WTC11 (cell line): Measurements from ENCODE around the gene WWC1. TPM values are rescaled to one million over a fixed set of nuclear protein-coding genes. Genes with fewer than 3 reads are reported as not detected.

ENCODE experiments used
- ATAC-seq: fragments of 200-7000 bp; cut with Tn5 transposase; 2 replicates; pipeline ENCODE4 v1.10.0; 2021; ENCODE audit warnings: mild to moderate bottlenecking, moderate library complexity
- CTCF ChIA-PET: fragments of 300-600 bp; sonication (Branson Sonifier 250); formaldehyde crosslinking; loops from one replicate; lab custom pipeline; 2021; ENCODE audit warnings: antibody characterized with exemption; lab: Charles Lee
- POLR2A ChIA-PET: fragments of 350-600 bp; sonication (Branson Sonifier 250); formaldehyde crosslinking; loops from one replicate; lab custom pipeline; 2021; ENCODE audit warnings: antibody characterized with exemption; lab: Charles Lee
- DNase-seq: peaks from one replicate; pipeline ENCODE4 v3.0.0; 2021; ENCODE audit warnings: low spot score
- H3K27ac Mint-ChIP-seq: 2 replicates; pipeline ENCODE4 v1.8.0; 2021; ENCODE audit warnings: mixed read lengths
- H3K27me3 Mint-ChIP-seq: 2 replicates; pipeline ENCODE4 v1.8.0; 2021; ENCODE audit warnings: low read depth, mild to moderate bottlenecking, moderate library complexity, mixed read lengths
- H3K36me3 Mint-ChIP-seq: 2 replicates; pipeline ENCODE4 v1.8.0; 2021; ENCODE audit warnings: mixed read lengths
- H3K4me1 Mint-ChIP-seq: 2 replicates; pipeline ENCODE4 v1.8.0; 2022; ENCODE audit warnings: mixed read lengths
- H3K4me3 Mint-ChIP-seq: 2 replicates; pipeline ENCODE4 v1.8.0; 2021; ENCODE audit warnings: mild to moderate bottlenecking, moderate library complexity, mixed read lengths
- H3K9me3 Mint-ChIP-seq: 2 replicates; pipeline ENCODE4 v1.8.0; 2021; ENCODE audit warnings: mixed read lengths
- ATF1 ChIP-seq: sonication (generic); formaldehyde crosslinking; IDR thresholded peaks from 2 replicates; pipeline ENCODE4 v1.8.1; 2023; ENCODE audit warnings: mild to moderate bottlenecking, moderate library complexity, missing genetic modification reagents
- CBFB ChIP-seq: sonication (generic); formaldehyde crosslinking; IDR thresholded peaks from 2 replicates; pipeline ENCODE4 v1.8.1; 2022; ENCODE audit warnings: mild to moderate bottlenecking, low read depth, missing genetic modification reagents
- ETV6 ChIP-seq: sonication (generic); formaldehyde crosslinking; IDR thresholded peaks from 2 replicates; pipeline ENCODE4 v1.8.1; 2022; ENCODE audit warnings: mild to moderate bottlenecking, missing genetic modification reagents
- FOXJ3 ChIP-seq: sonication (generic); formaldehyde crosslinking; IDR thresholded peaks from 2 replicates; pipeline ENCODE4 v1.9.0; 2021; ENCODE audit warnings: missing genetic modification reagents, mild to moderate bottlenecking, borderline replicate concordance
- JUN ChIP-seq: sonication (generic); formaldehyde crosslinking; IDR thresholded peaks from 2 replicates; pipeline ENCODE4 v1.8.0; 2023; ENCODE audit warnings: mild to moderate bottlenecking, missing genetic modification reagents
- NR2C2 ChIP-seq: sonication (generic); formaldehyde crosslinking; IDR thresholded peaks from 2 replicates; pipeline ENCODE4 v1.8.0; 2022; ENCODE audit warnings: mild to moderate bottlenecking, missing genetic modification reagents
- RELA ChIP-seq: sonication (generic); formaldehyde crosslinking; IDR thresholded peaks from 2 replicates; pipeline ENCODE4 v1.8.1; 2022; ENCODE audit warnings: missing genetic modification reagents, mild to moderate bottlenecking, borderline replicate concordance
- SMAD4 ChIP-seq: sonication (generic); formaldehyde crosslinking; IDR thresholded peaks from 2 replicates; pipeline ENCODE4 v1.8.0; 2022; ENCODE audit warnings: mild to moderate bottlenecking, missing genetic modification reagents
- TP53 ChIP-seq: sonication (generic); formaldehyde crosslinking; IDR thresholded peaks from 2 replicates; pipeline ENCODE4 v1.8.1; 2023; ENCODE audit warnings: mild to moderate bottlenecking, missing genetic modification reagents
- ZNF121 ChIP-seq: sonication (generic); formaldehyde crosslinking; IDR thresholded peaks from 2 replicates; pipeline ENCODE4 v1.8.0; 2023; ENCODE audit warnings: missing genetic modification reagents
- total RNA-seq: library from RNA; stranded (reverse); gene quantifications from 3 replicates; pipeline ENCODE4 v1.2.3, GENCODE V29; 2021
- TF ChIP-seq, protein P1 (sequence below): fragments of 250-450 bp; sonication (Bioruptor Pico); IDR thresholded peaks from 2 replicates; pipeline ENCODE4 v1.9.0; 2021; ENCODE audit warnings: mild to moderate bottlenecking
- TF ChIP-seq, protein P2 (sequence below): sonication (generic); formaldehyde crosslinking; IDR thresholded peaks from 2 replicates; pipeline ENCODE4 v1.8.0; 2022; ENCODE audit warnings: mild to moderate bottlenecking, missing genetic modification reagents
- TF ChIP-seq, protein P3 (sequence below): sonication (generic); formaldehyde crosslinking; IDR thresholded peaks from 2 replicates; pipeline ENCODE4 v1.8.0; 2023; ENCODE audit warnings: mild to moderate bottlenecking, missing genetic modification reagents
- TF ChIP-seq, protein P4 (sequence below): sonication (generic); formaldehyde crosslinking; IDR thresholded peaks from 2 replicates; pipeline ENCODE4 v1.8.1; 2022; ENCODE audit warnings: low read depth, missing genetic modification reagents, borderline replicate concordance
- TF ChIP-seq, protein P5 (sequence below): fragments of 250-450 bp; sonication (Bioruptor Pico); IDR thresholded peaks from 2 replicates; pipeline ENCODE4 v1.8.0; 2021; ENCODE audit warnings: mild to moderate bottlenecking
- TF ChIP-seq, protein P6 (sequence below): fragments of 200-600 bp; IDR thresholded peaks from 2 replicates; pipeline ENCODE4 v1.8.0; 2022; ENCODE audit warnings: antibody characterized with exemption
- TF ChIP-seq, protein P7 (sequence below): sonication (generic); formaldehyde crosslinking; IDR thresholded peaks from 2 replicates; pipeline ENCODE4 v1.8.1; 2022; ENCODE audit warnings: mild to moderate bottlenecking, moderate library complexity, missing genetic modification reagents
- TF ChIP-seq, protein P8 (sequence below): fragments of 250-450 bp; sonication (Bioruptor Pico); IDR thresholded peaks from 2 replicates; pipeline ENCODE4 v1.9.0; 2021; ENCODE audit warnings: mild to moderate bottlenecking
- TF ChIP-seq, protein P9 (sequence below): sonication (generic); formaldehyde crosslinking; IDR thresholded peaks from 2 replicates; pipeline ENCODE4 v1.8.1; 2023; ENCODE audit warnings: mild to moderate bottlenecking, missing genetic modification reagents, moderate library complexity

Gene WWC1
- total RNA-seq, 1 experiment from 2014 or later = 48.4 TPM

DNA sequence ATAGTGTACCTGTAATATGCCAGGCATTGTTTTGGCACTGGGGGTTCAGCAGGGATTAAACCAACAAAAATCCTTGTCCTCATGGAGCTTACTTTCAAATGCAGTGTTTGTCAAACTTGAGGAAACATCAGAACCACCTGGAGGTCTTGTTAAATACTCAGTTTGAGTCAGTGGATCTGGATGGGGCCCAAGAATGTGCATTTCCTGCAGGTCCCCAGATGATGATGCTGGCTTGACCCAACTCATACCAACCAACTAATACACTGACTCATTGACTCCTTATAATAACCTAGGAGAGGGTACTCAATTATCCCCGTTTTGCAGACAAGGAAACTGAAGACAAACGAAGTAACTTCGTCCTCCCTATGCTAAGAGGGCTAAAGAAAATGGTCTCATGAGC lies 11.3 kb downstream of the WWC1 start:
- Mint-ChIP-seq H3K27me3 (peaks cover 11% of the 10 kb centered on the region), H3K36me3 (no peaks in the 10 kb centered on the region), H3K4me3 (no peak overlapping the region), H3K4me1 (peaks cover 56% of the 10 kb centered on the region), H3K9me3 (no peaks in the 10 kb centered on the region), H3K27ac (no peak overlapping the region)
- POLR2A ChIA-PET = no interaction called here
- ATAC-seq (no peak), DNase-seq (no peak)
- CTCF ChIA-PET = interaction anchor here (1.0 to 2.8 kb wide), 3 partner anchors 11 to 119 kb away, joined by 3 to 21 read pairs (median 3); partner anchors contain the start of gene WWC1
- TF ChIP-seq, protein P1, sequence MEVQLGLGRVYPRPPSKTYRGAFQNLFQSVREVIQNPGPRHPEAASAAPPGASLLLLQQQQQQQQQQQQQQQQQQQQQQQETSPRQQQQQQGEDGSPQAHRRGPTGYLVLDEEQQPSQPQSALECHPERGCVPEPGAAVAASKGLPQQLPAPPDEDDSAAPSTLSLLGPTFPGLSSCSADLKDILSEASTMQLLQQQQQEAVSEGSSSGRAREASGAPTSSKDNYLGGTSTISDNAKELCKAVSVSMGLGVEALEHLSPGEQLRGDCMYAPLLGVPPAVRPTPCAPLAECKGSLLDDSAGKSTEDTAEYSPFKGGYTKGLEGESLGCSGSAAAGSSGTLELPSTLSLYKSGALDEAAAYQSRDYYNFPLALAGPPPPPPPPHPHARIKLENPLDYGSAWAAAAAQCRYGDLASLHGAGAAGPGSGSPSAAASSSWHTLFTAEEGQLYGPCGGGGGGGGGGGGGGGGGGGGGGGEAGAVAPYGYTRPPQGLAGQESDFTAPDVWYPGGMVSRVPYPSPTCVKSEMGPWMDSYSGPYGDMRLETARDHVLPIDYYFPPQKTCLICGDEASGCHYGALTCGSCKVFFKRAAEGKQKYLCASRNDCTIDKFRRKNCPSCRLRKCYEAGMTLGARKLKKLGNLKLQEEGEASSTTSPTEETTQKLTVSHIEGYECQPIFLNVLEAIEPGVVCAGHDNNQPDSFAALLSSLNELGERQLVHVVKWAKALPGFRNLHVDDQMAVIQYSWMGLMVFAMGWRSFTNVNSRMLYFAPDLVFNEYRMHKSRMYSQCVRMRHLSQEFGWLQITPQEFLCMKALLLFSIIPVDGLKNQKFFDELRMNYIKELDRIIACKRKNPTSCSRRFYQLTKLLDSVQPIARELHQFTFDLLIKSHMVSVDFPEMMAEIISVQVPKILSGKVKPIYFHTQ = no peak
- no peak for TF ChIP-seq NR2C2
- TF ChIP-seq, protein P2, sequence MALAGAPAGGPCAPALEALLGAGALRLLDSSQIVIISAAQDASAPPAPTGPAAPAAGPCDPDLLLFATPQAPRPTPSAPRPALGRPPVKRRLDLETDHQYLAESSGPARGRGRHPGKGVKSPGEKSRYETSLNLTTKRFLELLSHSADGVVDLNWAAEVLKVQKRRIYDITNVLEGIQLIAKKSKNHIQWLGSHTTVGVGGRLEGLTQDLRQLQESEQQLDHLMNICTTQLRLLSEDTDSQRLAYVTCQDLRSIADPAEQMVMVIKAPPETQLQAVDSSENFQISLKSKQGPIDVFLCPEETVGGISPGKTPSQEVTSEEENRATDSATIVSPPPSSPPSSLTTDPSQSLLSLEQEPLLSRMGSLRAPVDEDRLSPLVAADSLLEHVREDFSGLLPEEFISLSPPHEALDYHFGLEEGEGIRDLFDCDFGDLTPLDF (CRISPR knock-in tag) = no peak
- TF ChIP-seq SMAD4 (CRISPR knock-in tag) = no peak
- no peak for TF ChIP-seq FOXJ3 (CRISPR knock-in tag)
- TF ChIP-seq, protein P3, sequence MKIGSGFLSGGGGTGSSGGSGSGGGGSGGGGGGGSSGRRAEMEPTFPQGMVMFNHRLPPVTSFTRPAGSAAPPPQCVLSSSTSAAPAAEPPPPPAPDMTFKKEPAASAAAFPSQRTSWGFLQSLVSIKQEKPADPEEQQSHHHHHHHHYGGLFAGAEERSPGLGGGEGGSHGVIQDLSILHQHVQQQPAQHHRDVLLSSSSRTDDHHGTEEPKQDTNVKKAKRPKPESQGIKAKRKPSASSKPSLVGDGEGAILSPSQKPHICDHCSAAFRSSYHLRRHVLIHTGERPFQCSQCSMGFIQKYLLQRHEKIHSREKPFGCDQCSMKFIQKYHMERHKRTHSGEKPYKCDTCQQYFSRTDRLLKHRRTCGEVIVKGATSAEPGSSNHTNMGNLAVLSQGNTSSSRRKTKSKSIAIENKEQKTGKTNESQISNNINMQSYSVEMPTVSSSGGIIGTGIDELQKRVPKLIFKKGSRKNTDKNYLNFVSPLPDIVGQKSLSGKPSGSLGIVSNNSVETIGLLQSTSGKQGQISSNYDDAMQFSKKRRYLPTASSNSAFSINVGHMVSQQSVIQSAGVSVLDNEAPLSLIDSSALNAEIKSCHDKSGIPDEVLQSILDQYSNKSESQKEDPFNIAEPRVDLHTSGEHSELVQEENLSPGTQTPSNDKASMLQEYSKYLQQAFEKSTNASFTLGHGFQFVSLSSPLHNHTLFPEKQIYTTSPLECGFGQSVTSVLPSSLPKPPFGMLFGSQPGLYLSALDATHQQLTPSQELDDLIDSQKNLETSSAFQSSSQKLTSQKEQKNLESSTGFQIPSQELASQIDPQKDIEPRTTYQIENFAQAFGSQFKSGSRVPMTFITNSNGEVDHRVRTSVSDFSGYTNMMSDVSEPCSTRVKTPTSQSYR (CRISPR knock-in tag) = no peak
- TF ChIP-seq, protein P4, sequence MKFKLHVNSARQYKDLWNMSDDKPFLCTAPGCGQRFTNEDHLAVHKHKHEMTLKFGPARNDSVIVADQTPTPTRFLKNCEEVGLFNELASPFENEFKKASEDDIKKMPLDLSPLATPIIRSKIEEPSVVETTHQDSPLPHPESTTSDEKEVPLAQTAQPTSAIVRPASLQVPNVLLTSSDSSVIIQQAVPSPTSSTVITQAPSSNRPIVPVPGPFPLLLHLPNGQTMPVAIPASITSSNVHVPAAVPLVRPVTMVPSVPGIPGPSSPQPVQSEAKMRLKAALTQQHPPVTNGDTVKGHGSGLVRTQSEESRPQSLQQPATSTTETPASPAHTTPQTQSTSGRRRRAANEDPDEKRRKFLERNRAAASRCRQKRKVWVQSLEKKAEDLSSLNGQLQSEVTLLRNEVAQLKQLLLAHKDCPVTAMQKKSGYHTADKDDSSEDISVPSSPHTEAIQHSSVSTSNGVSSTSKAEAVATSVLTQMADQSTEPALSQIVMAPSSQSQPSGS (CRISPR knock-in tag) = no peak
- TF ChIP-seq RELA (CRISPR knock-in tag) = no peak
- TF ChIP-seq, protein P5, sequence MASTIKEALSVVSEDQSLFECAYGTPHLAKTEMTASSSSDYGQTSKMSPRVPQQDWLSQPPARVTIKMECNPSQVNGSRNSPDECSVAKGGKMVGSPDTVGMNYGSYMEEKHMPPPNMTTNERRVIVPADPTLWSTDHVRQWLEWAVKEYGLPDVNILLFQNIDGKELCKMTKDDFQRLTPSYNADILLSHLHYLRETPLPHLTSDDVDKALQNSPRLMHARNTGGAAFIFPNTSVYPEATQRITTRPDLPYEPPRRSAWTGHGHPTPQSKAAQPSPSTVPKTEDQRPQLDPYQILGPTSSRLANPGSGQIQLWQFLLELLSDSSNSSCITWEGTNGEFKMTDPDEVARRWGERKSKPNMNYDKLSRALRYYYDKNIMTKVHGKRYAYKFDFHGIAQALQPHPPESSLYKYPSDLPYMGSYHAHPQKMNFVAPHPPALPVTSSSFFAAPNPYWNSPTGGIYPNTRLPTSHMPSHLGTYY (CRISPR knock-in tag) = no peak

DNA sequence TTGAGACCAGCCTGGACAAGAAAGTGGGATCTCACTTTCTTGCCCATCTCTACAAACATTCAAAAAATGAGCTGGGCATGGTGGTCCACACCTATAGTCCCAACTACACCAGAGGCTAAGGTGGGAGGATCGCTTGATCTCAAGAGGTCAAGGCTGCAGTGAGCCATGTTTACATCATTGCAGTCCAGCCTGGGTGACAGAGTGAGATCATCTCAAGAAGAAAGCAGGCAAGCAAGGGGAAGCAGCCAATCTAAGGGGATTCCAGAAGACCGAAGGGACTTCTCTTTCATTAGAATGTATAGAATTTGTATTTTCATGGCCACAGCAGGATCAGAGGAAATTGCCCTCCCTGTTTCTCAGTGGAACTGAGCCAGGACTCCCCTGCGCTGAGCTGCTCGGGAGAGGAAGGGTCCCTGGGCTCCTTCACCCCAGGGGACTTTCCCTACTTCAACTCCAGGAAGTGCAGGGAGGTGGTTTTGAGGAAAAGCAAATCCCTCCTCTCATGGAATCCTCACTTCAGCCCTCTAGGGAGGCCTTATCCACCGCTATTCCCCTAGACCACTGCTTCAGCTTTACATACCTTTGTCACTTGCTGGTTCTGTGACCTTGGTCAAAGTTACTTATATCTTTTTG lies 12.1 kb downstream of the WWC1 start:
- Mint-ChIP-seq H3K27ac (no peak overlapping the region), H3K27me3 (peaks cover 19% of the 10 kb centered on the region), H3K4me3 (no peak overlapping the region), H3K36me3 (no peaks in the 10 kb centered on the region; the same call in 1 of the 2 replicates), H3K9me3 (no peaks in the 10 kb centered on the region), H3K4me1 (peaks cover 52% of the 10 kb centered on the region)
- CTCF ChIA-PET = interaction anchor here (0.8 to 1.1 kb wide), 2 partner anchors 35 to 36 kb away, joined by 3 read pairs; no protein-coding TSS in a partner anchor
- ATAC-seq (no peak), DNase-seq (no peak)
- POLR2A ChIA-PET = no interaction called here
- no peak for TF ChIP-seq JUN (CRISPR knock-in tag)
- TF ChIP-seq TP53 = no peak
- TF ChIP-seq ETV6 (CRISPR knock-in tag) = no peak
- TF ChIP-seq CBFB (CRISPR knock-in tag) = no peak
- TF ChIP-seq, protein P6, sequence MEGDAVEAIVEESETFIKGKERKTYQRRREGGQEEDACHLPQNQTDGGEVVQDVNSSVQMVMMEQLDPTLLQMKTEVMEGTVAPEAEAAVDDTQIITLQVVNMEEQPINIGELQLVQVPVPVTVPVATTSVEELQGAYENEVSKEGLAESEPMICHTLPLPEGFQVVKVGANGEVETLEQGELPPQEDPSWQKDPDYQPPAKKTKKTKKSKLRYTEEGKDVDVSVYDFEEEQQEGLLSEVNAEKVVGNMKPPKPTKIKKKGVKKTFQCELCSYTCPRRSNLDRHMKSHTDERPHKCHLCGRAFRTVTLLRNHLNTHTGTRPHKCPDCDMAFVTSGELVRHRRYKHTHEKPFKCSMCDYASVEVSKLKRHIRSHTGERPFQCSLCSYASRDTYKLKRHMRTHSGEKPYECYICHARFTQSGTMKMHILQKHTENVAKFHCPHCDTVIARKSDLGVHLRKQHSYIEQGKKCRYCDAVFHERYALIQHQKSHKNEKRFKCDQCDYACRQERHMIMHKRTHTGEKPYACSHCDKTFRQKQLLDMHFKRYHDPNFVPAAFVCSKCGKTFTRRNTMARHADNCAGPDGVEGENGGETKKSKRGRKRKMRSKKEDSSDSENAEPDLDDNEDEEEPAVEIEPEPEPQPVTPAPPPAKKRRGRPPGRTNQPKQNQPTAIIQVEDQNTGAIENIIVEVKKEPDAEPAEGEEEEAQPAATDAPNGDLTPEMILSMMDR = no peak
- TF ChIP-seq, protein P7, sequence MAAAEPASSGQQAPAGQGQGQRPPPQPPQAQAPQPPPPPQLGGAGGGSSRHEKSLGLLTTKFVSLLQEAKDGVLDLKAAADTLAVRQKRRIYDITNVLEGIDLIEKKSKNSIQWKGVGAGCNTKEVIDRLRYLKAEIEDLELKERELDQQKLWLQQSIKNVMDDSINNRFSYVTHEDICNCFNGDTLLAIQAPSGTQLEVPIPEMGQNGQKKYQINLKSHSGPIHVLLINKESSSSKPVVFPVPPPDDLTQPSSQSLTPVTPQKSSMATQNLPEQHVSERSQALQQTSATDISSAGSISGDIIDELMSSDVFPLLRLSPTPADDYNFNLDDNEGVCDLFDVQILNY (CRISPR knock-in tag) = no peak
- TF ChIP-seq NR2C2 = no peak
- no peak for TF ChIP-seq SMAD4 (CRISPR knock-in tag)
- TF ChIP-seq, protein P8, sequence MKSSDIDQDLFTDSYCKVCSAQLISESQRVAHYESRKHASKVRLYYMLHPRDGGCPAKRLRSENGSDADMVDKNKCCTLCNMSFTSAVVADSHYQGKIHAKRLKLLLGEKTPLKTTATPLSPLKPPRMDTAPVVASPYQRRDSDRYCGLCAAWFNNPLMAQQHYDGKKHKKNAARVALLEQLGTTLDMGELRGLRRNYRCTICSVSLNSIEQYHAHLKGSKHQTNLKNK (CRISPR knock-in tag) = no peak
- TF ChIP-seq ATF1 = no peak
- no peak for TF ChIP-seq ZNF121 (CRISPR knock-in tag)
- TF ChIP-seq, protein P9, sequence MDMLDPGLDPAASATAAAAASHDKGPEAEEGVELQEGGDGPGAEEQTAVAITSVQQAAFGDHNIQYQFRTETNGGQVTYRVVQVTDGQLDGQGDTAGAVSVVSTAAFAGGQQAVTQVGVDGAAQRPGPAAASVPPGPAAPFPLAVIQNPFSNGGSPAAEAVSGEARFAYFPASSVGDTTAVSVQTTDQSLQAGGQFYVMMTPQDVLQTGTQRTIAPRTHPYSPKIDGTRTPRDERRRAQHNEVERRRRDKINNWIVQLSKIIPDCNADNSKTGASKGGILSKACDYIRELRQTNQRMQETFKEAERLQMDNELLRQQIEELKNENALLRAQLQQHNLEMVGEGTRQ = no peak
